Hepatocyte (in vitro differentiated cells): Measurements from ENCODE around the gene SPRY1. TPM values are rescaled to one million over a fixed set of nuclear protein-coding genes. Genes with fewer than 3 reads are reported as not detected.

Source experiments
- DNase-seq: peaks from one replicate; pipeline ENCODE4 v3.0.0-alpha.2; 2016; ENCODE audit warnings: low spot score
- H2AFZ ChIP-seq: fragments of 200-600 bp; sonication (generic); 2 replicates; pipeline ENCODE4 v1.6.0; 2016; ENCODE audit warnings: antibody characterized with exemption, mild to moderate bottlenecking
- H3K27ac ChIP-seq: fragments of 200-600 bp; sonication (generic); 2 replicates; pipeline ENCODE4 v1.5.1; 2016; ENCODE audit warnings: mild to moderate bottlenecking
- H3K27me3 ChIP-seq: fragments of 200-600 bp; sonication (generic); 2 replicates; pipeline ENCODE4 v1.6.1; 2016
- H3K36me3 ChIP-seq: fragments of 200-600 bp; sonication (generic); replicated peaks from 2 replicates; pipeline ENCODE4 v1.5.1; 2016; ENCODE audit warnings: low read depth; ENCODE audit not compliant: insufficient read depth
- H3K4me1 ChIP-seq: fragments of 200-600 bp; sonication (generic); 2 replicates; pipeline ENCODE4 v1.5.1; 2016; ENCODE audit warnings: mild to moderate bottlenecking, moderate library complexity; ENCODE audit not compliant: insufficient read depth
- H3K4me2 ChIP-seq: fragments of 200-600 bp; sonication (generic); 2 replicates; pipeline ENCODE4 v1.6.0; 2016
- H3K4me3 ChIP-seq: fragments of 200-600 bp; sonication (generic); 2 replicates; pipeline ENCODE4 v1.5.1; 2016; ENCODE audit warnings: mild to moderate bottlenecking
- H3K79me2 ChIP-seq: fragments of 200-600 bp; sonication (generic); 2 replicates; pipeline ENCODE4 v1.6.0; 2017; ENCODE audit warnings: mild to moderate bottlenecking
- H3K9me2 ChIP-seq: fragments of 200-600 bp; sonication (generic); replicated peaks from 2 replicates; pipeline ENCODE4 v1.6.0; 2017; ENCODE audit warnings: mild to moderate bottlenecking; ENCODE audit not compliant: insufficient read depth
- H3K9me3 ChIP-seq: fragments of 200-600 bp; sonication (generic); 2 replicates; pipeline ENCODE4 v1.5.1; 2016; ENCODE audit warnings: low read depth, mild to moderate bottlenecking
- H4K20me1 ChIP-seq: fragments of 200-600 bp; sonication (generic); 2 replicates; pipeline ENCODE4 v1.6.0; 2016; ENCODE audit warnings: mild to moderate bottlenecking; ENCODE audit not compliant: insufficient read depth, poor library complexity, severe bottlenecking
- EZH2 ChIP-seq: fragments of 200-600 bp; sonication (generic); IDR thresholded peaks from 2 replicates; pipeline ENCODE4 v1.6.1; 2016; ENCODE audit warnings: antibody characterized with exemption, mild to moderate bottlenecking, borderline replicate concordance
- EZH2phosphoT487 ChIP-seq: fragments of 200-600 bp; sonication (generic); IDR thresholded peaks from one replicate; pipeline ENCODE4 v1.6.1; 2018; ENCODE audit warnings: antibody characterized with exemption, mild to moderate bottlenecking, low read depth, moderate library complexity; ENCODE audit not compliant: unreplicated experiment, severe bottlenecking
- WGBS: methylation state at CpG from one replicate; pipeline ENCODE4 v1.1.6; 2016; ENCODE audit warnings: low lambda C conversion rate; ENCODE audit errors: missing lambda C conversion rate; 5-methylcytosine and 5-hydroxymethylcytosine counted together
- polyA plus RNA-seq: library from polyadenylated mRNA; unstranded; fragments of >200 nt; fragmentation: Nextera tagmentation; extraction: Ambion mirVana; gene quantifications from 2 replicates; pipeline ENCODE4 v1.2.1, GENCODE V29; 2016
- total RNA-seq: library from RNA; depleted of rRNA; stranded (reverse); fragments of >200 nt; gene quantifications from 2 replicates; pipeline ENCODE4 v1.2.3, GENCODE V29; 2014
- TF ChIP-seq, protein P1 (sequence below): fragments of 200-600 bp; sonication (generic); IDR thresholded peaks from 2 replicates; pipeline ENCODE4 v1.5.1; 2016; ENCODE audit warnings: antibody characterized with exemption, mild to moderate bottlenecking; ENCODE audit not compliant: poor library complexity

Gene SPRY1
- total and polyA plus RNA-seq, 2 experiments from 2014 or later, result 37.7 to 40.1 TPM

DNA sequence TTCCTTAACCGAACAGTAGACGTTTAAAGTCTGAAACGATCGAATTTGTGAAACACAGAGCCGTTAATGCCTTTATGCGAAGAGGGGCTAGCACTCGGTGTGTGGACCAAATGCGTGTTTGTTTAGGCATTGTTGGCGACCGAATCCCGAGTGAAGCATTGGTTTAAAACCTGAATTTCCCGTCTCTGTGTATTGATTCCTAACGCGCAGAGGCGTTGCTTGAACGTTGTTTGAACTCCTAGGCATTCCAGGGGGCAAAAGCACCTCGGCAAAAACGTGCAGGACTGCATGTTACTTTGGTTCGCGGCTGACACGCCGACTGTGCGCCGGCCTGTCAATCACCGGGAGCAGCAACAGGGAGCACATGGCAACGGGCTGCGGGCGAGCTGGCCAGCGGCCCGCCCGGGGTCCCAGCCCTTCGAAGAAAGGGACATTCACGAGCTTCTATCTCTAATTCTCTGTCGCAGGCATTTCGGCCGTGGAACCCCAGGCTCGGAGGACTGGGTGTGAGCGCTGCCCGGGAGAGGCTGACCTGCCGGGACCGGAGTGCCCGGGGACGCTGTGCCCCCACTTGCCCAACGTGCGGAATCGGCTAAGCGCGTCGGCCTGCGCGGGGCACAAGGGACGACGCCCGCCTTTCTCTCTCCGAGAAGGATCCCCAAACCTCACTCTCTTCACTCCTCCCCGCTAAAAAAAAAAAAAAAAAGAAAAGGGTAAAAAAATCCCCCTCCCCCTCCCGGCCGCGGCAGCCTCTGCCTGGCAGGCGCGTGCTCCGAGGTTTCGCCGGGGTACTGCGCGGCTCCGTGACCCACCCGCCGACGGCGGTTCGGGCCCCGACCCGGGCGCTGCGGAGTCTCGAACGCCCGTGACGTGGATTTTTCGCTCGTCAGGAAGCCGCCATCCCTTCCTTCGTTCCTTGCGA lies 810 bp downstream of the SPRY1 start:
- TF ChIP-seq EZH2phosphoT487 (no peak), EZH2 (no peak)
- TF ChIP-seq, protein P1, sequence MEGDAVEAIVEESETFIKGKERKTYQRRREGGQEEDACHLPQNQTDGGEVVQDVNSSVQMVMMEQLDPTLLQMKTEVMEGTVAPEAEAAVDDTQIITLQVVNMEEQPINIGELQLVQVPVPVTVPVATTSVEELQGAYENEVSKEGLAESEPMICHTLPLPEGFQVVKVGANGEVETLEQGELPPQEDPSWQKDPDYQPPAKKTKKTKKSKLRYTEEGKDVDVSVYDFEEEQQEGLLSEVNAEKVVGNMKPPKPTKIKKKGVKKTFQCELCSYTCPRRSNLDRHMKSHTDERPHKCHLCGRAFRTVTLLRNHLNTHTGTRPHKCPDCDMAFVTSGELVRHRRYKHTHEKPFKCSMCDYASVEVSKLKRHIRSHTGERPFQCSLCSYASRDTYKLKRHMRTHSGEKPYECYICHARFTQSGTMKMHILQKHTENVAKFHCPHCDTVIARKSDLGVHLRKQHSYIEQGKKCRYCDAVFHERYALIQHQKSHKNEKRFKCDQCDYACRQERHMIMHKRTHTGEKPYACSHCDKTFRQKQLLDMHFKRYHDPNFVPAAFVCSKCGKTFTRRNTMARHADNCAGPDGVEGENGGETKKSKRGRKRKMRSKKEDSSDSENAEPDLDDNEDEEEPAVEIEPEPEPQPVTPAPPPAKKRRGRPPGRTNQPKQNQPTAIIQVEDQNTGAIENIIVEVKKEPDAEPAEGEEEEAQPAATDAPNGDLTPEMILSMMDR, result no peak
- DNase-seq, result peak; percentile 64
- peaks cover 31% of the 10 kb centered on the region for H3K79me2 ChIP-seq

DNA sequence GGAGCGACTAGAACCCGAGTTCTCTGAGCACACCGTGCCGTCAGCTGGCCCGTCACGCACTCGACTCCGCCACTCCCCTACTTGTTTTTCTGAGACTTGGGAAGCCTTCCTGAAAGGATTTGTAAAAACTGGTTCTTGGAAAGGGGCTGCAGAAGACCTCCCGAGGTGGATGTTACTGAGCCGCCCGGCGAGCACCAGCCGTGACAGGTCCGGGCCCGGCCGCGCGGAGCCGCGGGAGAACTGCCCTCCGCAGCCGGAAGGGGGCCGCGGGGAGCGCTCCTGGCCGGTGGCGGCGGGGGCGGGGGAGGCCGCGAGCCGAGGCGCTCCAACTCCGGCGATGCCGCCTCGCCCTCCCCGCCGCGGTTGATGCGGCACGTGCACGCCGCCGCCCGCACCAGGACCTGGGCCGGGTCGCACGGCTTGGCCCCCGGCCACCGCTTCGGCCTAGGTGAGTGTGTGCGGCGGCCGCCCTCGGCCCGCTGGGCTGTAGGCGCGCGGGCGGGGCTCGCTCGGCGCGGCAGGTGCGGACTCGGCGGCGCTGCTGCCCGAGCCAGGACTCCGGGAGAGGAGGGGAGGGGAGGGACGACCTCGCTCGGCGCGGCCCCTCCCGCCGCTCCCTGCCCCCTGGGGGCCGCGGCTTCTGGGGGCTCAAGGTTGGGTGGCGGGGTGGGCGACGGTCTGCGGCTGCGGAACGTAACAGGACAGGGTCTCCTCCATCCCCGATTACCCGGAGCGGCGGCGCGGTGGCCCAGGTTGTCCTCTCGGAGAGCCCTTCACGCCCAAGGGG lies 1.7 kb downstream of the SPRY1 start:
- Histone ChIP-seq H3K4me3 (peak overlapping the region; percentile 73), H2AFZ (peak overlapping the region; percentile 80), H3K27me3 (no peaks in the 10 kb centered on the region), H3K4me1 (peaks cover 7% of the 10 kb centered on the region), H3K9me3 (no peaks in the 10 kb centered on the region), H4K20me1 (no peaks in the 10 kb centered on the region), H3K36me3 (no peaks in the 10 kb centered on the region), H3K9me2 (no peaks in the 10 kb centered on the region), H3K79me2 (peaks cover 40% of the 10 kb centered on the region), H3K27ac (peak overlapping the region; percentile 90), H3K4me2 (peak overlapping the region; percentile 95)
- no peak for TF ChIP-seq EZH2phosphoT487
- TF ChIP-seq, protein P1, result peak; percentile 49
- TF ChIP-seq EZH2, result no peak
- DNase-seq, result peak; percentile 92
- WGBS, result 2% methylated on average over 41 of the region's 94 CpGs

More for the DNA sequence above, 810 bp downstream of the SPRY1 start:
- Histone ChIP-seq H3K9me2 (no peaks in the 10 kb centered on the region), H3K36me3 (no peaks in the 10 kb centered on the region), H3K27ac (peak overlapping the region; percentile 90), H2AFZ (peak overlapping the region; percentile 80), H3K4me1 (peaks cover 7% of the 10 kb centered on the region), H4K20me1 (no peaks in the 10 kb centered on the region), H3K4me2 (peak overlapping the region; percentile 95), H3K27me3 (no peaks in the 10 kb centered on the region), H3K9me3 (no peaks in the 10 kb centered on the region), H3K4me3 (peak overlapping the region; percentile 73)
- 1% methylated on average over 78 of the region's 85 CpGs for WGBS

DNA sequence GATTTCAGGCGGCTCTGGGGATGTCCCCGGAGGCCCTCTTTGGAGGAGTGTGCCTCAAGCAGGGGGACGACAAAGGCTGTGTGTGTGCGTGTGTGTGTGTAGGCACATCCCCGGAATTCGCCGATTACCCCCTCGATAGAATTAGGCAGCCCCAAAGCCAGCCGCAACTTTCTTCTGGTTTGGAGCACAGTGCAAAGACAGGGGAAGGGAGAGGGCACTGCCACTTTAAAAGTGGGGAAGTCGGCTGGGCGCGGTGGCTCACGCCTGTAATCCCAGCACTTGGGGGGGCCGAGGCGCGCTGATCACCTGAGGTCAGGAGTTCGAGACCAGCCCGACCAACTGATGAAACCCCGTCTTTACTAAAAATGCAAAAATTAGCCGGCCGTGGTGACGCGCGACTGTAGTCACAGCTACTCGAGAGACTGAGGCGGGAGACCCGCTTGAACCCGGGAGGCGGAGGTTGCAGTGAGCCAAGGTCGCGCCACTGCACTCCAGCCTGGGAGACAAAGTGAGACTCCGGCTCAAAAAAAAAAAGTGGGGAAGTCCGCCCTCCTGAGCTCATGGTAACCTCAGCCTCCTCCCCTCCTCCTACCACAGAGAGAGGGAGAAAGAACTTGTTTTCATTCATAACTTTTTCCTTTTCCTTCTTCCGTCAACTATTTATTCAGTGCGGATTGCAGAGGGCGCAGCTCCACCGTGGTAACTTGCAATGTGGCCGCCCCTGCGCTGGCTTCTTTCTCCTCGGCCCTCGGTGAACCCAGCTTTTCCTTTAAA lies 2.4 kb downstream of the SPRY1 start:
- Histone ChIP-seq H3K4me2 (peak overlapping the region; percentile 95), H3K9me2 (no peaks in the 10 kb centered on the region), H2AFZ (peak overlapping the region; percentile 70), H3K4me3 (peak overlapping the region; percentile 73), H3K36me3 (no peaks in the 10 kb centered on the region), H4K20me1 (no peaks in the 10 kb centered on the region), H3K79me2 (peaks cover 47% of the 10 kb centered on the region), H3K4me1 (peaks cover 7% of the 10 kb centered on the region), H3K9me3 (no peaks in the 10 kb centered on the region), H3K27ac (peak overlapping the region; percentile 90), H3K27me3 (no peaks in the 10 kb centered on the region)
- TF ChIP-seq, protein P1, result peak; percentile 53
- TF ChIP-seq EZH2 (no peak), EZH2phosphoT487 (no peak)
- WGBS, result 2% methylated on average over 40 of the region's 41 CpGs
- peak; percentile 77 for DNase-seq
